ENCODE data around the gene NINL. TPM values are rescaled to one million over a fixed set of nuclear protein-coding genes. Genes with fewer than 3 reads are reported as not detected.

The NINL gene
- total RNA-seq, 1 donor from 2014 or later: 95.5 TPM

- H3K36me3 Mint-ChIP-seq (ENCODE audit: low read depth, unreplicated experiment): peaks cover 77% of the 10 kb centered on the region
- no peak for DNase-seq (ENCODE audit: low spot score)
- H3K27ac Mint-ChIP-seq (ENCODE audit: unreplicated experiment): no peak overlapping the region
- H3K9me3 Mint-ChIP-seq (ENCODE audit: unreplicated experiment): peaks cover 16% of the 10 kb centered on the region
- no peak overlapping the region for H3K4me3 Mint-ChIP-seq (ENCODE audit: unreplicated experiment)
- TF ChIP-seq CTCF (IDR thresholded peaks at IDR 0.05; ENCODE audit: unreplicated experiment): no peak
- peaks cover 23% of the 10 kb centered on the region for H3K4me1 Mint-ChIP-seq (ENCODE audit: unreplicated experiment)
- peaks cover 13% of the 10 kb centered on the region for H3K27me3 Mint-ChIP-seq (ENCODE audit: unreplicated experiment)
These were observed 74.6 kb downstream of the NINL start for GRCh38 chr20:25510721-25511120.

- no peak overlapping the region for H3K4me3 Mint-ChIP-seq (ENCODE audit: unreplicated experiment)
- peak overlapping the region; percentile 48 for H3K27ac Mint-ChIP-seq (ENCODE audit: unreplicated experiment)
- no peak for TF ChIP-seq CTCF (IDR thresholded peaks at IDR 0.05; ENCODE audit: unreplicated experiment)
- H3K36me3 Mint-ChIP-seq (ENCODE audit: low read depth, unreplicated experiment): peaks cover 77% of the 10 kb centered on the region
- no peak for DNase-seq (ENCODE audit: low spot score)
- peaks cover 12% of the 10 kb centered on the region for H3K9me3 Mint-ChIP-seq (ENCODE audit: unreplicated experiment)
- peaks cover 14% of the 10 kb centered on the region for H3K27me3 Mint-ChIP-seq (ENCODE audit: unreplicated experiment)
- peaks cover 27% of the 10 kb centered on the region for H3K4me1 Mint-ChIP-seq (ENCODE audit: unreplicated experiment)
These were observed 75.1 kb downstream of the NINL start for GRCh38 chr20:25510202-25510601.

GRCh38 chr20:25509084-25509483 lies 76.2 kb downstream of the NINL start:
- Mint-ChIP-seq H3K27me3 (ENCODE audit: unreplicated experiment) (peaks cover 13% of the 10 kb centered on the region), H3K36me3 (ENCODE audit: low read depth, unreplicated experiment) (peaks cover 75% of the 10 kb centered on the region), H3K9me3 (ENCODE audit: unreplicated experiment) (peaks cover 5% of the 10 kb centered on the region), H3K4me3 (ENCODE audit: unreplicated experiment) (peak overlapping the region; percentile 77), H3K27ac (ENCODE audit: unreplicated experiment) (peak overlapping the region; percentile 57), H3K4me1 (ENCODE audit: unreplicated experiment) (peaks cover 31% of the 10 kb centered on the region)
- TF ChIP-seq CTCF (IDR thresholded peaks at IDR 0.05; ENCODE audit: unreplicated experiment): no peak
- DNase-seq (ENCODE audit: low spot score): no peak

GRCh38 chr20:25508083-25508770 lies 77.1 kb downstream of the NINL start:
- no peak for TF ChIP-seq CTCF (IDR thresholded peaks at IDR 0.05; ENCODE audit: unreplicated experiment)
- Mint-ChIP-seq H3K9me3 (ENCODE audit: unreplicated experiment) (no peaks in the 10 kb centered on the region), H3K4me1 (ENCODE audit: unreplicated experiment) (peaks cover 29% of the 10 kb centered on the region), H3K27me3 (ENCODE audit: unreplicated experiment) (peaks cover 14% of the 10 kb centered on the region), H3K36me3 (ENCODE audit: low read depth, unreplicated experiment) (peaks cover 69% of the 10 kb centered on the region), H3K4me3 (ENCODE audit: unreplicated experiment) (peak overlapping the region; percentile 77), H3K27ac (ENCODE audit: unreplicated experiment) (no peak overlapping the region)
- no peak for DNase-seq (ENCODE audit: low spot score)

GRCh38 chr20:25507385-25508082 lies 77.8 kb downstream of the NINL start:
- no peak for TF ChIP-seq CTCF (IDR thresholded peaks at IDR 0.05; ENCODE audit: unreplicated experiment)
- Mint-ChIP-seq H3K4me3 (ENCODE audit: unreplicated experiment) (no peak overlapping the region), H3K4me1 (ENCODE audit: unreplicated experiment) (peaks cover 23% of the 10 kb centered on the region), H3K9me3 (ENCODE audit: unreplicated experiment) (no peaks in the 10 kb centered on the region), H3K36me3 (ENCODE audit: low read depth, unreplicated experiment) (peaks cover 67% of the 10 kb centered on the region), H3K27me3 (ENCODE audit: unreplicated experiment) (peaks cover 17% of the 10 kb centered on the region), H3K27ac (ENCODE audit: unreplicated experiment) (no peak overlapping the region)
- no peak for DNase-seq (ENCODE audit: low spot score)

Measured in endothelial cell (in vitro differentiated cells).